NCI-H146 treated with DMSO at 0.1 percent for 48 hours (cell line): Measurements from ENCODE around the gene TNFSF13B.
A peak's percentile ranks its signal among the peaks of the same experiment; 100 is the strongest.
"Not testable (repeated sequence)": the region's sequence is repeated elsewhere in the genome, so short reads cannot be mapped to it uniquely, and the experiment has no call there.

Experiments used
- DNase-seq: peaks from one replicate; lab custom pipeline; 2025; ENCODE audit not compliant: unreplicated experiment; lab: John Stamatoyannopoulos, UW

The TNFSF13B gene

GRCh38 chr13:108278466-108278865, 8.9 kb downstream of the TNFSF13B start:
- no peak for DNase-seq

- no peak for DNase-seq
These were observed 12.4 kb downstream of the TNFSF13B start for GRCh38 chr13:108281901-108282300.

GRCh38 chr13:108283110-108283509, 13.6 kb downstream of the TNFSF13B start:
- DNase-seq = no peak

GRCh38 chr13:108288741-108289140, 19.2 kb downstream of the TNFSF13B start:
- no peak for DNase-seq

- no peak for DNase-seq
These were observed 20.3 kb downstream of the TNFSF13B start for GRCh38 chr13:108289819-108290218.

GRCh38 chr13:108297114-108297513, 27.6 kb downstream of the TNFSF13B start:
- DNase-seq = no peak

- DNase-seq = no peak
These were observed 32.8 kb downstream of the TNFSF13B start for GRCh38 chr13:108302279-108302678.

- DNase-seq = no peak
These were observed 34.9 kb downstream of the TNFSF13B start for GRCh38 chr13:108304170-108305016.

- no peak for DNase-seq
These were observed 36.1 kb downstream of the TNFSF13B start for GRCh38 chr13:108305655-108306054.

GRCh38 chr13:108306860-108307259, 37.3 kb downstream of the TNFSF13B start:
- no peak for DNase-seq

- not testable (repeated sequence) for DNase-seq
These were observed 42.1 kb downstream of the TNFSF13B start for GRCh38 chr13:108311596-108311995.

- no peak for DNase-seq
These were observed 43.9 kb downstream of the TNFSF13B start for GRCh38 chr13:108313382-108313781.

- no peak for DNase-seq
These were observed 45.8 kb downstream of the TNFSF13B start for GRCh38 chr13:108315273-108315672.

- no peak for DNase-seq
These were observed 46.5 kb downstream of the TNFSF13B start for GRCh38 chr13:108315991-108316390.

- no peak for DNase-seq
These were observed 46.9 kb downstream of the TNFSF13B start for GRCh38 chr13:108316413-108316812.

GRCh38 chr13:108322206-108322824, 52.8 kb downstream of the TNFSF13B start:
- peak; percentile 38 for DNase-seq

GRCh38 chr13:108323031-108323430, 53.5 kb downstream of the TNFSF13B start:
- no peak for DNase-seq

- DNase-seq = no peak
These were observed 56.3 kb downstream of the TNFSF13B start for GRCh38 chr13:108325863-108326262.

GRCh38 chr13:108326309-108326708, 56.8 kb downstream of the TNFSF13B start:
- peak; percentile 49 for DNase-seq

- DNase-seq = no peak
These were observed 59.3 kb downstream of the TNFSF13B start for GRCh38 chr13:108328848-108329247.

- DNase-seq = no peak
These were observed 63.3 kb downstream of the TNFSF13B start for GRCh38 chr13:108332791-108333190.
